ENCODE results near the gene CLEC12A.
"Not testable (repeated sequence)": the region's sequence is repeated elsewhere in the genome, so short reads cannot be mapped to it uniquely, and the experiment has no call there.

Gene CLEC12A

GRCh38 chr12:9973949-9974348, 2.7 kb downstream of the CLEC12A start:
- no peak for DNase-seq

GRCh38 chr12:9974731-9975130, 3.5 kb downstream of the CLEC12A start:
- not testable (repeated sequence) for DNase-seq

- DNase-seq = no peak
These were observed 4.4 kb downstream of the CLEC12A start for GRCh38 chr12:9975614-9976013.

- DNase-seq = not testable (repeated sequence)
These were observed 5.4 kb downstream of the CLEC12A start for GRCh38 chr12:9976626-9977025.

GRCh38 chr12:9977916-9978315, 6.7 kb downstream of the CLEC12A start:
- DNase-seq = no peak

GRCh38 chr12:9980126-9980525, 8.9 kb downstream of the CLEC12A start:
- DNase-seq = no peak

- DNase-seq = no peak
These were observed 20.7 kb downstream of the CLEC12A start for GRCh38 chr12:9991876-9992275.

GRCh38 chr12:9992296-9992695, 21.1 kb downstream of the CLEC12A start:
- DNase-seq = no peak

- DNase-seq = peak; percentile 8
These were observed 27.8 kb downstream of the CLEC12A start, which contains the start of gene CLEC1B for GRCh38 chr12:9999016-9999415. CLEC1B (minus strand) TSS chr12:9999121; CDS start chr12:9999100, 21 bp downstream.

GRCh38 chr12:10001171-10001776, 30.1 kb downstream of the CLEC12A start:
- peak; percentile 48 for DNase-seq

GRCh38 chr12:10012630-10013330, 41.6 kb downstream of the CLEC12A start:
- DNase-seq = no peak

- DNase-seq = no peak
These were observed 44.2 kb downstream of the CLEC12A start for GRCh38 chr12:10015450-10015849.

GRCh38 chr12:10016881-10017280, 45.7 kb downstream of the CLEC12A start:
- DNase-seq = no peak

- DNase-seq = no peak
These were observed 47.2 kb downstream of the CLEC12A start for GRCh38 chr12:10018386-10018785.

GRCh38 chr12:10021342-10021741, 50.1 kb downstream of the CLEC12A start:
- DNase-seq = no peak

- DNase-seq = no peak
These were observed 54.0 kb downstream of the CLEC12A start for GRCh38 chr12:10025236-10025635.

- not testable (repeated sequence) for DNase-seq
These were observed 55.5 kb downstream of the CLEC12A start for GRCh38 chr12:10026666-10027065.

GRCh38 chr12:10027311-10027710, 56.1 kb downstream of the CLEC12A start:
- DNase-seq = no peak

GRCh38 chr12:10027721-10028120, 56.5 kb downstream of the CLEC12A start:
- peak; percentile 29 for DNase-seq

GRCh38 chr12:10030446-10030845, 59.2 kb downstream of the CLEC12A start, which contains the start of gene CLEC9A:
CLEC9A (plus strand) TSS chr12:10030682; CDS start chr12:10052688, 22,006 bp downstream.
- no peak for DNase-seq

- no peak for DNase-seq
These were observed 60.1 kb downstream of the CLEC12A start for GRCh38 chr12:10031321-10031720.

GRCh38 chr12:10031771-10032175, 60.6 kb downstream of the CLEC12A start:
- DNase-seq = no peak

- DNase-seq = peak; percentile 51
These were observed 62.8 kb downstream of the CLEC12A start for GRCh38 chr12:10033783-10034545.

Measured in hematopoietic multipotent progenitor cell treated with erythropoietin and hydrocortisone succinate and interleukin-3 and kit ligand, for 8 days (in vitro differentiated cells).